GM18511 (cell line): ENCODE results near the gene PNLDC1.
"Not testable (repeated sequence)": the region's sequence is repeated elsewhere in the genome, so short reads cannot be mapped to it uniquely, and the experiment has no call there.

ENCODE experiments used
- ATAC-seq: cut with Tn5 transposase; IDR thresholded peaks from one replicate; pipeline ENCODE4 v1.9.1; 2021; ENCODE audit warnings: mild to moderate bottlenecking, moderate library complexity; ENCODE audit not compliant: unreplicated experiment

The PNLDC1 gene

DNA sequence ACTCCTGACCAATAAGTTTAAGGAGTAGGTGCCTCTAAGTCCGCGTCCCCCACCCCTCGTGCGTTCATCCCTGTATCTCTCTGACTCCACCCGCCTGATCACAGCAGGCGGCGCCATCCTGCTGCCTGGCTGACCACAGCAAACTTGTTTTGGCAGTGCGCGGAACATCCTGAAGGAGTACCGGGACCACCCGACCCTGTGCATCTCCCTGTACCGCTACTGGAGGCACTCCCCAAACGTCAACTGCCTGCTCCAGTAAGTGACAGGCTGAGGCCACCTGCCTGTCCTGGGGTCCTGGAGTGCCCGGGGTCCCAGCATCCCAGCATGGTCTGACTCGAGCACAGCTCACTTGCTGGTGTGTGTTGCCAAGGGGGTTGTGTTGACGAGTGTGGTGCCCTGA lies 19.0 kb downstream of the PNLDC1 start:
- no peak for ATAC-seq

DNA sequence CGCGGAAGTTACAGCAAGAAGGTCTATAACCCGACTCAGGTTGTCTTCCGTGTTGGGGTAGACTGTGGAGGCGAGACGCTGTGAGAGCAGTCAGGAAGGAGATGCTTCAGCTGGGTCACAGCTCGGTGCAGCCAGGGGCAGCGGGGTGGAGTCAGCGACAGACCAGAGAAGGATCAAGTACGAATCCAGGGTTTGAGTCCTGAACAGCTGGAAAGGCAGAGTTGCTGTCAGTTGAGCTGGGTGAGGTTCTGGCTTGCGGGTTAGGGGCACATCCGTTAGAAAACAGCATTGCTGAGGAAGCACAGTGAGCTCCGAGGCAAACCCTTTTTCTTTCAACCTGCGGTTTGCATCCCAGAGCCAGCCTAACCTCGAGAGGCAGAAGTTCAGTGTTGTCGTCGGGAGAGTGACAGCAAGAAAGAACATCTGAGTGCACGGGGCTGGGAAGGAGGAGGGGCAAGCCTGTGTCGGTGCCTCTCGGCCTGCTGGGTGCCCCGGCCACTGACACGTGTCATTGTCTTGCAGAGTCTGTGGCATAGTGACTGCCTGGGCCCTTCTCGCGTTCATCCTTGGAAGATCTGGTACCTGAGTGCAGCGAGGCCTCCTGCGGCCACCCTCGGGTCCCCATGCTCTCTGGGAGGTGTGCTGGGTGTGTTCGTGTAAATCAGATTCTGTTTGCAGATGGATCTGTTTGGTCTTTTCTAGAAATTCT lies 20.0 kb downstream of the PNLDC1 start:
- peak; percentile 87 for ATAC-seq

- ATAC-seq, result no peak
Measured at GRCh38 chr6:159821122-159821521, 21.0 kb downstream of the PNLDC1 start.

DNA sequence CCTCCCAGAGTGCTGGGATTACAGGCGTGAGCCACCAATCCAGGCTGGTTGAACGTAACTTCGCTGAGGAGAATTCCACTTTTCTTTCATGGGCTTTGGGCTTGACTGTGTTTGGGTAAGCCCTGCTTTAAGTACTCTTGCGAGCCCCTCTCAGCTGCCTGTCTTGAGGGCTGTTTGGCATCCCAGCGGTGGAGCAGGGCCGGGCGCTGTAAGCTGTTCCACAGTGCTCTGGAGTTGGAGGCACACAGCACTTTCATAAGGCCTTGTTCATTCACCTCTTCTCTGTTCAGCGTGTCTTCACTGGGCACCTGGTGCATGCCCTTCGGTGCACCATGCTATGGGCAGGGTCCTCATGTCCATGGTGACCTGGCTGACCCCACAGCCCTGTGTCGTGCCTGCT lies 21.6 kb downstream of the PNLDC1 start:
- no peak for ATAC-seq

DNA sequence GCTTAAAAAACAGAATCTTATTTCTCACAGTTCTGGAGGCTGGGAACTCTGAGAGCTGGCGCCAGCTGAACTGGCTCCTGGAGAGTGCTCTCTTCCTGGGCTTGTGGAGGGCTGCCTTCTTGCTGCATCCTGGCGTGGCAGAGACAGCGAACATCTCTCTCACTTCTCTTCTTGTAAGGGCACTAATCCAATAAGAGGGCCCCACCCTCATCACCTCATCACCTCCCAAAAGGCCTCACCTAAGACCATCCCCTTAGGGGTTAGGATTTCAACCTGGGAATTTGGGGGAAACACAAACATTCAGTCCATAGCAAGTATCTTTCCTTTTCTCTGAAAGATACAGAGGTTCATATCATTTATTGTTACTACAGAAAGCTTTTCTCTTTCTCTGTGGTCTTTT lies 23.9 kb downstream of the PNLDC1 start:
- ATAC-seq, result no peak

GRCh38 chr6:159824690-159825089 lies 24.6 kb downstream of the PNLDC1 start:
- ATAC-seq, result not testable (repeated sequence)

DNA sequence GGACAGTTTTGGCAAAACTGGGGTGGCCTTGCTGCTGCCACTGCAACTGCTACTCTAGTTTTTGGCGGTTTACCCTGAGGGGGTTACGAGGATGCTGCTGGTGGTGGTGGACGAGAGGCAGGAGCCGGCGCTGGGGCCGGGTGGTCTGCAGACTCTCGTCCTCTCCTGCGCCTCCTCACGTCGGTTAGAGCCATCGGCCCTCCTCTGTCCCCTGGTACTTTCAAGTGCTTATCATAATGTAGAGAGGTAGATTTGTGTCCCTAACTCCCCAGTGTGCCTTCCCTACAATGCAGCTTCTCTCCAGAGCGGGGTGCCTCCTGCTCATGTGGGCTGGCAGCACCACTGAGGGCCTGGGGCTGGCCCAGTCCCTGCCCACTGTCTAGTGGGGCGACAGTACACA lies 25.9 kb downstream of the PNLDC1 start:
- ATAC-seq, result no peak

- no peak for ATAC-seq
Measured at GRCh38 chr6:159826968-159827647, 27.0 kb downstream of the PNLDC1 start.

GRCh38 chr6:159828074-159828473 lies 28.0 kb downstream of the PNLDC1 start:
- ATAC-seq, result no peak

- ATAC-seq, result peak; percentile 81
Measured at GRCh38 chr6:159829526-159829925, 29.4 kb downstream of the PNLDC1 start.

DNA sequence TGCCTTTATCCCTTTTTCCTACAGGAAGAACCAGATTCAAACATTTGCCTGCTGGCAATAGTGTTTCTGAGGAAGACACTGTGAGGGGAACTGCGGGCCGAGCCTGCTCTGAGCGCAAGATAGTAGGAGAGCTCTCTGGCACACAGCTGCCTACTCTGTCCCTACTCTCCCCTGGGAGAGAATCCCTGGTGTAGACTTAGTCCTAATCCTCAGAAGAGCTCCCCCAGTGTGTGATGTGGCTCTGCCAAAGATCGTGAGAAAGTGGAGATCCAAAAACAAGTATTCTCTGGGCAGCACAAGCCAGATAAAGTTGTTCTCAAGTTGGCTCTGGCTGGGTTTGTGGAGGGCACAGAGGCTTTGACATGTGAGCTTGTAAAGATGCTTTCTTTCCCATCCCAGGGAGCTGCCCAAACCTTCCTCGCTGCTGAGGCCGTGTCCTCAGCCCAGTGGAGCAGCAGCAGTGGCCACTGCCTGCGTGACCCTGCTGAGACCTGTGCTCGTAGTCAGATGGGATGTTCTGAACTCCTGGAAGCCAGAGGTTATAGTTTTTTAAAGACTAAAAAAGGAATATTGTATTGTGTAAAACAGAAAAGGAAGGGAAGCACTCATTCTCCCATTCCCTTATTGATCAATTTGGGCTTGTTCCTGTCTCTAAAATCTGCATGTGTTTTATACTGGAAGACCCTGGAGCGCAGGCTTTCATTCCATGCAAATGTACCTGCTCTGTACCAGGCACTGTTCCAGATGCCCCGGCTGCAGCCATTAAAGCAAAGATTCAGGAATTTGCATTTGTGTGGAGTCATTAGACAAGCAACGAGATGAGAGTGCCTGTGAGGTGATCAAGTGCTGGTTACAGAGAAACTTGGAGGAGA lies 30.7 kb downstream of the PNLDC1 start:
- no peak for ATAC-seq

- ATAC-seq, result no peak
Measured at GRCh38 chr6:159831373-159831679, 31.2 kb downstream of the PNLDC1 start.

DNA sequence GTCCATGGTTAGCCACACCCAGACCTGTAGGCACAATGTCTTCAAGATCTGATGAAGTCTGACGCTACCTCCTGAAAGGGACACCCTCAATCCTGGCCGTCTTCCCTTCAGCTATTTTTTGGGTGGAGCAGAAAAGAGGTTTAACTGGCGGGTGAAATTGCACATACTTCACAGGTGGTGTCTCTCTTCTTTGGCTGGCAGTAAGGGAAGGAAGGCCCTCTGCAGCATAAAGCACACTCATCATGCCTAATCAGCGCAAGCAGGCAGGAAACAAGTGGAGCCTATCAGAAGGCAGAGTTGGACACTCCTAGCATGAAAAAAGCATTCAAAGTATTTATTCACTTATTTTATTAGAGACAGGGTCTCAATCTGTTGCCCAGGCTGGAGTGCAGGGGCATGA lies 32.9 kb downstream of the PNLDC1 start:
- ATAC-seq, result no peak

GRCh38 chr6:159833556-159833955 lies 33.5 kb downstream of the PNLDC1 start:
- no peak for ATAC-seq

DNA sequence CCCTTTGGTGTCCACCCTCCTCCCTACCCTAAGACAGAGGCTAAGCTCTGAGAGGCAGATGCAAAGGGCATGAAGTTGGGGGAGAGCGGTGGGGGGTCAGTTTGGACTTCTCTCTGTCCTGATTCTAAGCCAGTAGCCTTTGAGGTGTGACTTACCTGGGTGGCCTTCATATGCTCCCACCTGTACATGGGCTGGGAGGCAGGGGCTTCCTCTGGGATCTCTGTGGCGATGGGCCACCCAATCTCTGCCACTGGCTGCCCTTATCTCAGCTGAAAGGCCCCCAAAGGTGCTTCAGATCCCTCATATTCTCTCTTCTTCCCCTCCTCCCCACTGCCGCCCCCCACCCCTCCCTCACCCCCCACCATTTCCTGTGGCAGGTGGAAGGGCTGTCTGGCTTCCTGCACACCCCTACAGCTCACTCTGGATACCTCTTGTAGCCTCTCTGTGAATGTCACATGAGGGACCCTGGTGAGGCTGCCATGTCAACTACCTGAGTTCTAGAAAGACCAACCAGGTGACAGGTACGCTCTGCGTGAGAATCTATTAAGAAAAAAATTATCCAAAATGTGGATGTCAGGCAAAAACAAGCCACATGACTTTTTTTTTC lies 34.0 kb downstream of the PNLDC1 start:
- no peak for ATAC-seq

DNA sequence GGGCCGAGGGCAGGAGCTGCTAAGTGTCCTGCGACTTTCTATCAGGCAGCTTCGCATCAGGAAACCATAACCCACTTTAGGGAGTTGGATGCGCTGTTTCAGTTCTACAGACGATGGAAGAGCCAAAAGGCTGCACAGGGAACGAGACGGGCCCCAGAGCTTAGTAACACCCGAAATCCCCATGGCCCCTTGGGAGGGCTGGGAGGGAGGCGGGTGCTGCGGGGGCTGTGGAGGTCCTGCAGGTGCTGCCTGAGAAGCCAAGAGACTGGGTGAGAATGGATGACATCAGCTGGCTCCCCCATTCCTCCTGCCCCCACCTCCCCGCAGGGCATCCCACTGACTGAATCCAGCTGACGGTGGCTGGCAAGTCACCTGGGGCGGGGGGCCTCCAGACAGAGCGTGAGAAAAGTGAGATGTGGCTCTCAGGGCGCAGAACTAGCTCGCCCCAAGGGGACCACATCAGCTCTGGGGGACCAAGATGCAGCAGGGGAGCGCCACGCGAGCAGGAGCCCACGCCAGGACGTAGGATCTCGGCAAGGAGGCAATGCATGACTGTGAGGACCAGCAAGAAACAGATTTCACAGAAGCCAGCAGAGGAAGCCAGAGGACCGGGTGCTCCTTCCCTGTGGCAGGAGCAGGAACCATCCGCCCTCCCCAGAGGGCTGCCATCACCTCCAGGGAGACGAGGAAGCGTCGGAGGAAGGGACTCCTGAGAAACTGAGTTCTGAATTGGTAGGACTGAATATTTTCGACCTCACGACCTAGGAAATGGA lies 36.8 kb downstream of the PNLDC1 start:
- no peak for ATAC-seq

- no peak for ATAC-seq
Measured at GRCh38 chr6:159837511-159837910, 37.4 kb downstream of the PNLDC1 start.

GRCh38 chr6:159838020-159838744 lies 38.1 kb downstream of the PNLDC1 start:
- no peak for ATAC-seq

- ATAC-seq, result no peak
Measured at GRCh38 chr6:159842035-159842434, 42.0 kb downstream of the PNLDC1 start.
